ENCODE measurements around the gene NOL4L. TPM values are rescaled to one million over a fixed set of nuclear protein-coding genes. Genes with fewer than 3 reads are reported as not detected.
A peak's percentile ranks its signal among the peaks of the same experiment; 100 is the strongest.

Gene NOL4L
- total RNA-seq, 1 donor from 2014 or later, result 37.7 TPM

DNA sequence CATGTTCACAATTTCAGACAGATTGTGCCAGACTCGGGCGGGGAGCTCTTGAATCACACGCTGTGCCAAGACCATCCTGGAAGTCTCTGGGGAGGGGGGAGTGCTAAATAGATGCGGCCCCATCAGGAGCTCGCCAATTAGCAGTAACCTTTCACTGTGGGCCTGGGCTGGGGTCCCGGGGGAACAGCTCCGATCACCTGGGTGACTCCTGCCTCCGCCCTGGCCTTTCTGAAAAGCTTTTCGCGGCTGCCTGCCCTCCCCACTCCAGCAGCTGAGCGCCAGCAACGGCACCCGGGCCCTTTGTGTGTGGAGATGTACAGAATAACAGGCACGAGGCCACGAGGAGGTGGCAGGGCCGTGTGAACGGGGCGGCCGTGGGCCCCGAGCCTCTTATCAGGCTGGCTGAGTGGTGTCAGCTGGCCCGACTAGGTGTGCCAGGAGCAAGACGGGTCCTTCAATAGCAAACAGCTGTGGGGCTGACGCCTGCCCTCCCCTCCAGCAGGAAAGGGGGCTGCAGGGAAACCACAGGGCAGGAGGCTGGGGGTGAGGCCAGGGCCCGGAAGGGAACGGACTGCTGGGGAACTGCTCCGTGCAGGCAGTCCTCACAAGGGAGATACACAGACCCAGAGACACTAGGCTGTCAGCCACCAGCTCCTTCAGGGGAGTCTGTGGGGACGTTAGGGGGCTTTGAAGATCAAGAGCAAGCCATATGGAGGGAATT is 56.8 kb downstream of the NOL4L start:
- H3K36me3 Mint-ChIP-seq (ENCODE audit: low read depth), result no peaks in the 10 kb centered on the region
- no peaks in the 10 kb centered on the region for H3K27me3 Mint-ChIP-seq (ENCODE audit: low read depth)
- peaks cover 40% of the 10 kb centered on the region for H3K4me1 Mint-ChIP-seq (ENCODE audit: low read depth)
- TF ChIP-seq, protein P1, sequence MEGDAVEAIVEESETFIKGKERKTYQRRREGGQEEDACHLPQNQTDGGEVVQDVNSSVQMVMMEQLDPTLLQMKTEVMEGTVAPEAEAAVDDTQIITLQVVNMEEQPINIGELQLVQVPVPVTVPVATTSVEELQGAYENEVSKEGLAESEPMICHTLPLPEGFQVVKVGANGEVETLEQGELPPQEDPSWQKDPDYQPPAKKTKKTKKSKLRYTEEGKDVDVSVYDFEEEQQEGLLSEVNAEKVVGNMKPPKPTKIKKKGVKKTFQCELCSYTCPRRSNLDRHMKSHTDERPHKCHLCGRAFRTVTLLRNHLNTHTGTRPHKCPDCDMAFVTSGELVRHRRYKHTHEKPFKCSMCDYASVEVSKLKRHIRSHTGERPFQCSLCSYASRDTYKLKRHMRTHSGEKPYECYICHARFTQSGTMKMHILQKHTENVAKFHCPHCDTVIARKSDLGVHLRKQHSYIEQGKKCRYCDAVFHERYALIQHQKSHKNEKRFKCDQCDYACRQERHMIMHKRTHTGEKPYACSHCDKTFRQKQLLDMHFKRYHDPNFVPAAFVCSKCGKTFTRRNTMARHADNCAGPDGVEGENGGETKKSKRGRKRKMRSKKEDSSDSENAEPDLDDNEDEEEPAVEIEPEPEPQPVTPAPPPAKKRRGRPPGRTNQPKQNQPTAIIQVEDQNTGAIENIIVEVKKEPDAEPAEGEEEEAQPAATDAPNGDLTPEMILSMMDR (IDR thresholded peaks at IDR 0.05), result no peak
- H3K27ac Mint-ChIP-seq (ENCODE audit: unreplicated experiment), result no peak overlapping the region
- DNase-seq (ENCODE audit: low spot score), result no peak
- H3K4me3 Mint-ChIP-seq (ENCODE audit: unreplicated experiment), result no peak overlapping the region
- H3K9me3 Mint-ChIP-seq (ENCODE audit: low read depth), result no peaks in the 10 kb centered on the region

DNA sequence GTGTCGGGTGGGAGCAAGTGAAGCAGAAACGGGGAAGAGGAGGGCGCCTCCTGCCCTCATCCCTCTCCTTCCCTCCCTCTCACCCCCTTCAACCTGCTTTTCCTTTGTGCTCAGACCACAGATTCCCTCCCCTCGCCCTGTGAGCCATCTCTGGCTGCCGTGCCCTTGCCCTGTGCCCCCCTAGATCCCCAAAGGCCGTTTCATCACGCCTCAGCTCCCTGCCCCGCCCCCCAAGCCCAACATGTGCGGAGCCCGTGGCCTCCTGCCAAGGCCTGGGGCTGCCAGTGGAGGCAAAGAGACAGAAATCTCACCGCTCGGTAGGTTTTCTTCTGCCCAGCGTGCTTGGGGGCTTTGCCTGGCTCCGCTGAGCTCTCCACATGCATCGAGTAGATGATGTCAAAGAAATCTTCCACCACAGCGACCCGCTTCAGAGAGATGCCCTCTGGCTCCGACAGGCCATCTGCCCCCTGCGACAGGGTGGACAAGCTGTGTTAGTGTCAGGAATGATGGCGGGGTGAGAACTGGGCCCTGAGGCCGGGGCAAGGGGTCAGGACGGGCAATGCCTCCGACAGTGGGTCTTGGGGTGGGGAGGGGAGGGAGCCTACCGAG is 57.6 kb downstream of the NOL4L start:
- Mint-ChIP-seq H3K36me3 (ENCODE audit: low read depth) (no peaks in the 10 kb centered on the region), H3K27me3 (ENCODE audit: low read depth) (no peaks in the 10 kb centered on the region), H3K4me3 (ENCODE audit: unreplicated experiment) (no peak overlapping the region), H3K9me3 (ENCODE audit: low read depth) (no peaks in the 10 kb centered on the region), H3K4me1 (ENCODE audit: low read depth) (peaks cover 42% of the 10 kb centered on the region), H3K27ac (ENCODE audit: unreplicated experiment) (peak overlapping the region; percentile 27)
- DNase-seq (ENCODE audit: low spot score), result no peak
- TF ChIP-seq, protein P1 (IDR thresholded peaks at IDR 0.05), result no peak

DNA sequence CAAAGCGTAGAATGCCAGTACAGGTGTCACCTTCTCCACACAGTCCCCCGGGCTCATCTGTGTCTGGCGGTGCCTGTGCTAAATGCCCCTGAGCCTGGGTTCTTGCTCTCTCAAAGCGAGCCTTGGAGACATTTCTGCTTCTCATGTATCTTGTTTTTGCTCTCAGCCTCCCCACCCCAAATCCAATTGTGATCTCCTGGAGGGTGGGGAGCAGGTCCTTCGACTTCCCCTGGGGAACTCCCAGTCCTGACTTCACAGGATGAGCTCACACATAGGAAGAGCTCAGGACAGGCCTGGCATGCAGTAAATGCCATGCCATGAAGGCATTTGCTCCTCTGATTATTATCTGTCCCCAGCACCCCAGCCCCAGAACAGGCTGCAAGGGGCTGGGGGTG is 58.1 kb downstream of the NOL4L start:
- Mint-ChIP-seq H3K36me3 (ENCODE audit: low read depth) (no peaks in the 10 kb centered on the region), H3K27me3 (ENCODE audit: low read depth) (no peaks in the 10 kb centered on the region), H3K27ac (ENCODE audit: unreplicated experiment) (no peak overlapping the region), H3K4me3 (ENCODE audit: unreplicated experiment) (no peak overlapping the region), H3K4me1 (ENCODE audit: low read depth) (peaks cover 45% of the 10 kb centered on the region), H3K9me3 (ENCODE audit: low read depth) (no peaks in the 10 kb centered on the region)
- no peak for DNase-seq (ENCODE audit: low spot score)
- TF ChIP-seq, protein P1 (IDR thresholded peaks at IDR 0.05), result no peak

DNA sequence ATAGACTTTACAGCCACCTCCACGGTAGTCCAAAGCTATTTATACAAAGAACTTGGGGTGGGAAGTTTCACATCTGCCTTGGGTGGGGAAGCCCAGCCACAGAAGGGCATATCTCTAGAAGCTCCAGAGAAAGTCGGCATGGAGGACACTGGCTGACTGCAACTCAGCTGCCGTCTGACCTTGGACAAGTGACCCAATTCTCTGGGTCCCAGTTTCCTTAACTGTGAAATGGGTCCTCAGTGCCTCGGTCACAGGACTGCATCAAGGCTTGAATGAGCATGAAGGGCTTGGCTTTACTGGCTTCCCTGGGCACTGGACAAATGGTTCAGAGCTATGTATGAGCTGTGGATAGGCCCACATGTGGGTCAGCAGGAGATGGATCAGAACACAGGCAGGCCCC is 58.6 kb downstream of the NOL4L start:
- no peak overlapping the region for H3K4me3 Mint-ChIP-seq (ENCODE audit: unreplicated experiment)
- no peak for DNase-seq (ENCODE audit: low spot score)
- H3K27ac Mint-ChIP-seq (ENCODE audit: unreplicated experiment), result no peak overlapping the region
- peaks cover 47% of the 10 kb centered on the region for H3K4me1 Mint-ChIP-seq (ENCODE audit: low read depth)
- no peaks in the 10 kb centered on the region for H3K9me3 Mint-ChIP-seq (ENCODE audit: low read depth)
- no peaks in the 10 kb centered on the region for H3K36me3 Mint-ChIP-seq (ENCODE audit: low read depth)
- H3K27me3 Mint-ChIP-seq (ENCODE audit: low read depth), result no peaks in the 10 kb centered on the region
- TF ChIP-seq, protein P1 (IDR thresholded peaks at IDR 0.05), result no peak

DNA sequence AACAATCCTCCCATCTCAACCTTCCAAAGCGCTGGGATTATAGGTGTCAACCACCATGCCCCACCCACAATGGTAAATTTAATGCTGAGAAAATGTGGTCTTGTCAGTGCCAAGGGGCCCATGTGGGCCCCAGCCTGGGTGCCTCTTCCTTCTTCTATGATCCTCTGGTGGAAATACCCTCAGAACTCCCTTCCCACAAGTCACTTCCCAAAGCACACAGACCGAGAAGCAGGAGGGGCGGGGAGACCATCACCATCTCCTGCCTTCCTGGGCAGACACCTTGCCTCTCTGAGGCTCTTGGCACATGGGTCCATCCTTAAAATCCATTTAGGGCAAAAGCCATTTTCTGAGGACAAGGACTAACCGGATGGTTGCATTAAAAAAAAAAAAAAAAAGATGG is 59.0 kb downstream of the NOL4L start:
- H3K27ac Mint-ChIP-seq (ENCODE audit: unreplicated experiment), result no peak overlapping the region
- no peak for DNase-seq (ENCODE audit: low spot score)
- no peaks in the 10 kb centered on the region for H3K36me3 Mint-ChIP-seq (ENCODE audit: low read depth)
- H3K9me3 Mint-ChIP-seq (ENCODE audit: low read depth), result no peaks in the 10 kb centered on the region
- TF ChIP-seq, protein P1 (IDR thresholded peaks at IDR 0.05), result no peak
- no peaks in the 10 kb centered on the region for H3K27me3 Mint-ChIP-seq (ENCODE audit: low read depth)
- H3K4me1 Mint-ChIP-seq (ENCODE audit: low read depth), result peaks cover 47% of the 10 kb centered on the region
- no peak overlapping the region for H3K4me3 Mint-ChIP-seq (ENCODE audit: unreplicated experiment)

All from chondrocyte (in vitro differentiated cells).